ENCODE data around the gene AUP1. TPM values are rescaled to one million over a fixed set of nuclear protein-coding genes. Genes with fewer than 3 reads are reported as not detected.

AUP1 gene
- total RNA-seq, 4 donors from 2014 or later, result 111 to 170 (median 145) TPM

GRCh38 chr2:74481431-74481830 lies 48.1 kb downstream of the AUP1 start:
- no peaks in the 10 kb centered on the region for H3K27me3 ChIP-seq
- DNase-seq (ENCODE audit: low spot score in 2 of 2), result no peak
- H3K36me3 ChIP-seq, result peaks cover 3% of the 10 kb centered on the region
- H3K9me3 ChIP-seq, result no peaks in the 10 kb centered on the region
- WGBS, result 50% methylated on average over 3 of the region's 3 CpGs
- TF ChIP-seq POLR2AphosphoS5 (IDR thresholded peaks at IDR 0.05) (no peak), POLR2A (IDR thresholded peaks at IDR 0.05) (no peak), CTCF (IDR thresholded peaks at IDR 0.05) (no peak), EP300 (IDR thresholded peaks at IDR 0.05) (no peak)
- H3K27ac ChIP-seq, result no peak overlapping the region
- peak overlapping the region; percentile 79 for H3K4me3 ChIP-seq
- H3K4me1 ChIP-seq, result peaks cover 31% of the 10 kb centered on the region

Other genes starting within 250 kb of the AUP1 start
- 10 to 100 TPM in 1 of 4 donors, 1 to 10 TPM in 3; 3.2 to 30.4 (median 4.2) TPM for gene SLC4A5, start 186.3 kb downstream of the AUP1 start, total RNA-seq
- 100 to 1,000 TPM in 3 of 4 donors, 10 to 100 TPM in 1; 83.4 to 122 (median 105) TPM for gene DCTN1, start 149.4 kb downstream of the AUP1 start, total RNA-seq
- 1 to 10 TPM in 3 of 4 donors, under 1 TPM in 1; 0.87 to 2.1 (median 1.4) TPM for gene C2orf81, start 108.1 kb downstream of the AUP1 start, total RNA-seq
- 10 to 100 TPM in 2 of 4 donors, 1 to 10 TPM in 2; 5.0 to 12.0 (median 8.5) TPM for gene WDR54, start 108.0 kb downstream of the AUP1 start, total RNA-seq
- gene RTKN, start 87.8 kb downstream of the AUP1 start, total RNA-seq, result 10 to 100 TPM; 48.2 to 63.1 (median 56.7) TPM
- 10 to 100 TPM; 15.9 to 75.9 (median 36.0) TPM for gene INO80B, start 74.6 kb downstream of the AUP1 start, total RNA-seq
- 100 to 1,000 TPM in 1 of 4 donors, 10 to 100 TPM in 3; 40.7 to 121 (median 47.0) TPM for gene WBP1, start 71.3 kb downstream of the AUP1 start, total RNA-seq
- gene MOGS, start 64.3 kb downstream of the AUP1 start, total RNA-seq, result 10 to 100 TPM; 44.1 to 81.3 (median 50.1) TPM
- 10 to 100 TPM; 13.1 to 36.0 (median 26.7) TPM for gene MRPL53, start 57.0 kb downstream of the AUP1 start, total RNA-seq
- 10 to 100 TPM; 10.4 to 31.1 (median 18.7) TPM for gene CCDC142, start 46.7 kb downstream of the AUP1 start, total RNA-seq
- gene TTC31, start 46.6 kb downstream of the AUP1 start, total RNA-seq, result 10 to 100 TPM; 20.4 to 45.5 (median 27.4) TPM
- 1 to 10 TPM in 1 of 4 donors, not detected in 3; 1.2 TPM for gene LBX2, start 30.1 kb downstream of the AUP1 start, total RNA-seq
- 10 to 100 TPM; 15.6 to 77.0 (median 19.7) TPM for gene PCGF1, start 22.0 kb downstream of the AUP1 start, total RNA-seq
- gene TLX2, start 15.3 kb downstream of the AUP1 start, total RNA-seq, result under 1 TPM in 1 of 4 donors, not detected in 3; 0.56 TPM
- 10 to 100 TPM in 1 of 4 donors, 1 to 10 TPM in 3; 2.7 to 12.8 (median 6.4) TPM for gene DQX1, start 3.5 kb downstream of the AUP1 start, total RNA-seq
- 10 to 100 TPM; 23.7 to 31.2 (median 27.1) TPM for gene HTRA2, start 227 bp upstream of the AUP1 start, total RNA-seq
- gene LOXL3, start 24.2 kb upstream of the AUP1 start, total RNA-seq, result 1 to 10 TPM in 3 of 4 donors, under 1 TPM in 1; 0.23 to 3.8 (median 1.5) TPM
- 10 to 100 TPM in 1 of 4 donors, 1 to 10 TPM in 3; 3.3 to 10.6 (median 5.4) TPM for gene DOK1, start 25.0 kb upstream of the AUP1 start, total RNA-seq
- gene M1AP, start 118.6 kb upstream of the AUP1 start, total RNA-seq, result 1 to 10 TPM in 1 of 4 donors, not detected in 3; 1.1 TPM
- gene SEMA4F, start 124.5 kb upstream of the AUP1 start, total RNA-seq, result 1 to 10 TPM; 3.5 to 8.2 (median 4.6) TPM